IMR-90 (cell line): Measurements from ENCODE around the gene BEND3. TPM values are rescaled to one million over a fixed set of nuclear protein-coding genes. Genes with fewer than 3 reads are reported as not detected.
"Not testable (repeated sequence)": the region's sequence is repeated elsewhere in the genome, so short reads cannot be mapped to it uniquely, and the experiment has no call there.

ENCODE experiments used
- ATAC-seq: fragments of 200-7000 bp; cut with Tn5 transposase; 2 replicates; pipeline ENCODE4 v1.9.1; 2020; ENCODE audit warnings: low read depth, mild to moderate bottlenecking, moderate library complexity
- BruUV-seq: library from RNA; stranded (reverse); fragments of 400-500 nt; replicated peaks from 2 replicates; lab custom pipeline; 2021; lab: Mats Ljungman, UMichigan
- CTCF ChIA-PET: fragments of 300-600 bp; formaldehyde crosslinking; extraction: SDS; loops from one replicate; lab custom pipeline; 2021; ENCODE audit warnings: antibody characterized with exemption; lab: Yijun Ruan, JAX
- POLR2A ChIA-PET: fragments of 300-600 bp; sonication (Branson Sonifier 250); formaldehyde crosslinking; loops from one replicate; lab custom pipeline; 2022; ENCODE audit warnings: antibody characterized with exemption; ENCODE audit not compliant: unreplicated experiment; lab: Charles Lee
- DNase-seq: peaks from one replicate; pipeline ENCODE4 v3.0.0; 2013
- H2AFZ ChIP-seq: replicated peaks from 2 replicates; pipeline ENCODE3; 2013; ENCODE audit warnings: low read length, mild to moderate bottlenecking; ENCODE audit not compliant: poor library complexity
- H2AK5ac ChIP-seq: 2 replicates; pipeline ENCODE4 v1.6.1; 2013; ENCODE audit warnings: low read depth, low read length, inconsistent platforms
- H2AK9ac ChIP-seq: replicated peaks from 2 replicates; pipeline ENCODE3; 2013; ENCODE audit warnings: mild to moderate bottlenecking, low read depth, low read length, moderate library complexity; ENCODE audit not compliant: poor library complexity
- H2BK120ac ChIP-seq: 2 replicates; pipeline ENCODE4 v1.6.1; 2013; ENCODE audit warnings: low read depth, low read length, inconsistent platforms
- H2BK15ac ChIP-seq: 3 replicates; pipeline ENCODE4 v1.6.1; 2013; ENCODE audit warnings: low read depth, low read length, inconsistent platforms
- H2BK20ac ChIP-seq: 2 replicates; pipeline ENCODE4 v1.6.1; 2013; ENCODE audit warnings: low read depth, mild to moderate bottlenecking, inconsistent platforms, low read length, moderate library complexity
- H2BK5ac ChIP-seq: 2 replicates; pipeline ENCODE4 v1.6.1; 2013; ENCODE audit warnings: mild to moderate bottlenecking, low read depth, low read length, inconsistent platforms; ENCODE audit not compliant: poor library complexity, severe bottlenecking
- H3K14ac ChIP-seq: replicated peaks from 2 replicates; pipeline ENCODE4 v1.6.1; 2013; ENCODE audit warnings: low read depth, low read length, inconsistent platforms
- H3K18ac ChIP-seq: 2 replicates; pipeline ENCODE4 v1.6.1; 2013; ENCODE audit warnings: low read depth, low read length, control low read depth
- H3K23ac ChIP-seq: 2 replicates; pipeline ENCODE4 v1.6.1; 2013; ENCODE audit warnings: low read depth, low read length, inconsistent platforms
- H3K27ac ChIP-seq: 2 replicates; pipeline ENCODE4 v1.5.1; 2013; ENCODE audit warnings: mild to moderate bottlenecking, control low read depth, low read length; ENCODE audit not compliant: insufficient read depth
- H3K27me3 ChIP-seq: 2 replicates; pipeline ENCODE4 v1.6.1; 2013; ENCODE audit warnings: low read length; ENCODE audit not compliant: control insufficient read depth, insufficient read depth
- H3K36me3 ChIP-seq: 2 replicates; pipeline ENCODE4 v1.6.1; 2013; ENCODE audit warnings: low read length, mixed read lengths; ENCODE audit not compliant: control insufficient read depth, insufficient read depth
- H3K4ac ChIP-seq: 2 replicates; pipeline ENCODE4 v1.6.1; 2013; ENCODE audit warnings: low read depth, low read length, inconsistent platforms
- H3K4me1 ChIP-seq: 2 replicates; pipeline ENCODE4 v1.6.1; 2013; ENCODE audit warnings: low read length, mixed read lengths; ENCODE audit not compliant: control insufficient read depth, insufficient read depth
- H3K4me2 ChIP-seq: 2 replicates; pipeline ENCODE4 v1.6.1; 2013; ENCODE audit warnings: low read depth, mild to moderate bottlenecking, control low read depth, low read length, moderate library complexity
- H3K4me3 ChIP-seq: 2 replicates; pipeline ENCODE4 v1.5.1; 2013; ENCODE audit warnings: low read depth, mild to moderate bottlenecking, control low read depth, low read length, moderate library complexity; ENCODE audit not compliant: insufficient read depth
- H3K56ac ChIP-seq: 2 replicates; pipeline ENCODE4 v1.6.1; 2013; ENCODE audit warnings: low read length, inconsistent platforms; ENCODE audit not compliant: insufficient read depth; ENCODE audit errors: extremely low read depth
- H3K79me1 ChIP-seq, 2 experiments: 2 replicates each; pipeline ENCODE4 v1.6.1; 2013; ENCODE audit warnings: low read length in 2 of 2, inconsistent platforms in 1 of 2, low read depth in 1 of 2
- H3K9ac ChIP-seq: 2 replicates; pipeline ENCODE4 v1.6.1; 2013; ENCODE audit warnings: low read depth, low read length, control low read depth
- H3K9me1 ChIP-seq: 2 replicates; pipeline ENCODE4 v1.6.1; 2013; ENCODE audit warnings: low read length, inconsistent platforms; ENCODE audit not compliant: insufficient read depth
- H3K9me3 ChIP-seq: 2 replicates; pipeline ENCODE4 v1.6.1; 2013; ENCODE audit warnings: low read length; ENCODE audit not compliant: control insufficient read depth, insufficient read depth
- H4K20me1 ChIP-seq: 2 replicates; pipeline ENCODE4 v1.6.1; 2013; ENCODE audit warnings: low read length, inconsistent platforms; ENCODE audit not compliant: insufficient read depth
- H4K5ac ChIP-seq: 2 replicates; pipeline ENCODE4 v1.6.1; 2013; ENCODE audit warnings: mild to moderate bottlenecking, low read depth, low read length, control low read depth
- H4K8ac ChIP-seq, 2 experiments: 2 replicates each; pipeline ENCODE4 v1.6.1; 2013; ENCODE audit warnings: low read depth in 2 of 2, low read length in 2 of 2, control low read depth in 1 of 2, inconsistent platforms in 1 of 2
- H4K91ac ChIP-seq: 2 replicates; pipeline ENCODE4 v1.6.1; 2013; ENCODE audit warnings: low read depth, low read length, inconsistent platforms; ENCODE audit not compliant: insufficient read depth
- WGBS, 2 experiments: methylation state at CpG; one replicate each; pipeline versions ENCODE4 v1.1.5 to v1.1.7; 2013; ENCODE audit warnings: missing lambda C conversion rate in 2 of 2; ENCODE audit not compliant: insufficient read length in 1 of 2; ENCODE audit errors: extremely low coverage in 2 of 2; 5-methylcytosine and 5-hydroxymethylcytosine counted together
- dilution Hi-C: fragments of 300-500 bp; cut with HindIII; formaldehyde crosslinking; loops from one replicate; pipeline ENCODE4 v1.14.3; 2018; ENCODE audit warnings: low sequenced_read_pairs; ENCODE audit not compliant: unreplicated experiment
- in situ Hi-C: fragments of 300-500 bp; cut with MboI; formaldehyde crosslinking; loops from 3 replicates; pipeline ENCODE4 v1.14.3; 2019; ENCODE audit warnings: low sequenced_read_pairs, inconsistent platforms, mixed read lengths
- intact Hi-C: fragments of 100-400 bp; cut with micrococcal nuclease; formaldehyde crosslinking; loops from 2 replicates; pipeline ENCODE4 v1.10.0; 2022
- polyA plus RNA-seq, 3 experiments: library from polyadenylated mRNA; depleted of rRNA; stranded (reverse); fragments of >200 nt; gene quantifications; 2 replicates each; pipeline ENCODE4 v1.2.3, GENCODE V29; 2012; ENCODE audit warnings: low replicate concordance in 1 of 3
- total RNA-seq: library from RNA; depleted of rRNA; stranded (reverse); fragments of >200 nt; gene quantifications from 2 replicates; pipeline ENCODE4 v1.2.3, GENCODE V29; 2012

Gene BEND3
- total and polyA plus RNA-seq, 2 of the 4 experiments (the other 2 are of a cell fraction) = 1.2 to 1.8 TPM

GRCh38 chr6:107019628-107020027, 95.7 kb downstream of the BEND3 start:
- H3K27ac ChIP-seq, H3K36me3 ChIP-seq, H3K14ac ChIP-seq, H2AK5ac ChIP-seq, intact Hi-C loops, H2BK15ac ChIP-seq, H3K4ac ChIP-seq, H2BK120ac ChIP-seq, H3K4me2 ChIP-seq, H3K56ac ChIP-seq, H3K9me1 ChIP-seq, BruUV-seq, H2AFZ ChIP-seq, H3K79me1 ChIP-seq, CTCF ChIA-PET, H2AK9ac ChIP-seq, H3K27me3 ChIP-seq, H2BK5ac ChIP-seq, H3K23ac ChIP-seq, H3K9ac ChIP-seq, DNase-seq, POLR2A ChIA-PET, H4K20me1 ChIP-seq, dilution Hi-C loops, ATAC-seq, H3K9me3 ChIP-seq, H4K5ac ChIP-seq, H4K8ac ChIP-seq, H3K4me1 ChIP-seq, H4K91ac ChIP-seq, in situ Hi-C loops, H3K4me3 ChIP-seq, H3K18ac ChIP-seq, H2BK20ac ChIP-seq: not testable (repeated sequence)
- 0% methylated on average over 1 of the region's 8 CpGs; no CpG with 5 or more reads in 1 of the 2 experiments for WGBS, 2 experiments
